Thymus (tissue), 11 donors: ENCODE results near the gene GON4L. TPM values are rescaled to one million over a fixed set of nuclear protein-coding genes. Genes with fewer than 3 reads are reported as not detected.
"Not testable (repeated sequence)": the region's sequence is repeated elsewhere in the genome, so short reads cannot be mapped to it uniquely, and the experiment has no call there.

ENCODE experiments used
- DNase-seq, 9 donors: peaks; one replicate each; pipeline ENCODE4 v3.0.0-alpha.2; 2013; ENCODE audit warnings: low spot score in 9 of 9, low read depth in 6 of 9, missing footprints in 1 of 9
- H3K27ac ChIP-seq, 2 donors: one replicate each; pipeline ENCODE4 v1.5.1; 2013; ENCODE audit warnings: control low read depth in 1 of 2, low read depth in 1 of 2, low read length in 1 of 2, mild to moderate bottlenecking in 1 of 2, moderate library complexity in 1 of 2
- H3K27me3 ChIP-seq, 2 donors: one replicate each; pipeline ENCODE4 v1.5.1; 2013; ENCODE audit warnings: low read length in 1 of 2; ENCODE audit not compliant: control insufficient read depth in 2 of 2, insufficient read depth in 1 of 2
- H3K36me3 ChIP-seq, 2 donors: one replicate each; pipeline ENCODE4 v1.5.1; 2013; ENCODE audit warnings: low read length in 1 of 2, mild to moderate bottlenecking in 1 of 2, moderate library complexity in 1 of 2; ENCODE audit not compliant: control insufficient read depth in 2 of 2, insufficient read depth in 2 of 2
- H3K4me1 ChIP-seq, 2 donors: one replicate each; pipeline ENCODE4 v1.5.1; 2013; ENCODE audit warnings: low read length in 2 of 2; ENCODE audit not compliant: control insufficient read depth in 2 of 2, insufficient read depth in 2 of 2
- H3K4me3 ChIP-seq, 2 donors: one replicate each; pipeline ENCODE4 v1.5.1; 2013; ENCODE audit warnings: low read length in 2 of 2, control low read depth in 1 of 2, mild to moderate bottlenecking in 1 of 2
- H3K9me3 ChIP-seq, 2 donors: one replicate each; pipeline ENCODE4 v1.5.1; 2013; ENCODE audit warnings: low read length in 1 of 2, mild to moderate bottlenecking in 1 of 2; ENCODE audit not compliant: control insufficient read depth in 2 of 2, insufficient read depth in 1 of 2
- WGBS: extraction: QIAGEN DNeasy Blood & Tissue Kit; methylation state at CpG from one replicate; pipeline ENCODE4 v1.1.7; 2013; 5-methylcytosine and 5-hydroxymethylcytosine counted together
- polyA plus RNA-seq: library from polyadenylated mRNA; stranded (reverse); fragments of 200-250 nt; gene quantifications from one replicate; pipeline ENCODE4 v1.2.3, GENCODE V29; 2013
- total RNA-seq: library from RNA; stranded (reverse); fragments of 120-200 nt; gene quantifications from one replicate; pipeline ENCODE4 v1.2.4, GENCODE V29; 2013
- donor health status: healthy.

Gene GON4L
- total and polyA plus RNA-seq, 2 donors, result 31.6 to 33.0 TPM

DNA sequence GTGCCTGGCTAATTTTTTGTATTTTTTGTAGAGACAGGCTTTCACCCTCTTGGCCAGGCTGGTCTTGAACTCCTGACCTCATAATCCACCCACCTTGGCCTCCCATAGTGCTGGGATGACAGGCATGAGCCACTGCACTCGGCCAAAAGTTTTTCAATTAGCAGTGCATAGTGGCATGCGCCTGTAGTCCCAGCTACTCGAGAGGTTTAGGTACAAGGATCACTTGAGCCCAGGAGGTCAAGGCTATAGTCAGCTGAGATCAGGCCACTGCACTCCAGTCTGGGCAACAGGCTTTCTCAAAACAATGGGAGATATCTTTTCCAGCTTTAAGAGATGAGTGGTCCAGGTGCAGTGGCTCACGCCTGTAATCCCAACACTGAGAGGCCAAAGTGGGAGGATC is 137.3 kb downstream of the GON4L start:
- Histone ChIP-seq H3K27me3 (no peaks in the 10 kb centered on the region), H3K27ac (no peak overlapping the region), H3K4me1 (no peaks in the 10 kb centered on the region), H3K4me3 (no peak overlapping the region), H3K9me3 (no peaks in the 10 kb centered on the region), H3K36me3 (peaks cover 21 to 53% of the 10 kb centered on the region in 2 donors)
- WGBS, result 97% methylated on average over 4 of the region's 4 CpGs
- no peak for DNase-seq

DNA sequence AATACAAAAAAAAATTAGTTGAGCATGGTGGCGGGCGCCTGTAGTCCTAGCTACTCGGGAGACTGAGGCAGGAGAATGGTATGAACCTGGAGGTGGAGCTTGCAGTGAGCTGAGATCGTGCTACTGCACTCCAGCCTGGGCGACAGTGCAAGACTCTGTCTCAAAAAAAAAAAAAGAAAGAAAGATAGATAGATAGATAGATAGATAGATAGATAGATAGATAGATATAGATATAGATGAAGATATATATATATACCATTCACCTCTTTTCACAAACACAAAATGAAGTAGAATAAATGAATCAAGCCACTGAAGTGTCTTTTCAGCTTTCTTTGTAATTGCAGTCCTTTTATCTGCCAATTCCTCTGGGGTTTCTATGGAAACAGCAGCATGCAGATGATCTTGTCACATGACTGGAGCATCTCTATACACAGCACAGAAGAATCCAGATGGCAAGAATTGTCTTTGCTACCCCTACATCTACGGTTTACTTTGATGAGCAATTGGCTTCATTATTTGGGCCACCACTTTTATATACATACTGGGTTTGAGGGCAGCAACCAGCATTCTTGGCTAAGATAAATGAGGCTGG is 138.4 kb downstream of the GON4L start:
- peaks cover 21 to 53% of the 10 kb centered on the region in 2 donors for H3K36me3 ChIP-seq
- DNase-seq, result peak in 1 of 9 donors; percentile 5
- not testable (repeated sequence) for H3K4me1 ChIP-seq, H3K27me3 ChIP-seq, H3K27ac ChIP-seq, H3K4me3 ChIP-seq, H3K9me3 ChIP-seq
- WGBS, result 96% methylated on average over 6 of the region's 6 CpGs

DNA sequence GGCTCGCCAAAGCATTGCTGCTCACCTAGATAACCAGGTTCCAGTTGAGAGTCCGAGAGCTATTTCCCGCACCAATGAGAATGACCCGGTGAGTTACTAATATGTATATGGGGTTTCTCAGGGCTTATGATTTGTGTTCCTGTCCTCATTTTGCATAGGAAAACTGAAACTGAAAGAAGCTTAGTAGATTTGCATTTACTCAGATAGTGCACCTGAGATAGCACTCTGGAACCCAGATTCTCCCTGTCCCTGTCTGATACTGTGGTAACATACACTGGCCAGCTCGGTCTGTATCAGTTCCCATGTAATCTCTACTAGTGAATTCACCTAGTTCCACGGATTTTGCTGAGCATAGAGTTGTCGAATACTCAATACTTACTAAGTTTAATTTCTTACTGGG is 140.0 kb downstream of the GON4L start:
- no peaks in the 10 kb centered on the region for H3K9me3 ChIP-seq
- no peaks in the 10 kb centered on the region for H3K27me3 ChIP-seq
- no peak overlapping the region for H3K27ac ChIP-seq
- DNase-seq, result no peak
- H3K4me1 ChIP-seq, result no peaks in the 10 kb centered on the region
- H3K36me3 ChIP-seq, result peaks cover 14 to 47% of the 10 kb centered on the region in 2 donors
- WGBS, result 96% methylated on average over 7 of the region's 7 CpGs
- H3K4me3 ChIP-seq, result no peak overlapping the region

DNA sequence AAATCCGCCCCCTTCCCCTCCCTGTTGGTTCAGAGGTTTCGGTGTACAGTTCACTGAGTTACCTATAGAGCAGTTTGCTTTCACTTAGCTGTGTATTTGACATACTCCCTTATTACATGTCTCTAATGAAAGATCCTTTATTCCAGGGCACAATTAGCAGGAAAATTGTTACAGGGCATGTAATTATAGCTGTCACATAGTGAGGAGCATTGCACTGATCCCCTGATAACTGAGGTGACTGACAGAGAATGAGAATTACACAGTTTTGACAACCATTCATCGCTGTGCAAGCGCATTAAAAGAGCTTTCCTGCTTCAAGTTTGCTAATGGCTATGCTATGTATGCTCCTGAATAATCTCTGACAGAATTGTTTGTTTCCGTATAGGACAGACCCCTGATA is 141.2 kb downstream of the GON4L start:
- no peak for DNase-seq
- Histone ChIP-seq H3K4me3 (no peak overlapping the region), H3K27ac (no peak overlapping the region), H3K9me3 (no peaks in the 10 kb centered on the region), H3K4me1 (no peaks in the 10 kb centered on the region), H3K36me3 (peaks cover 6 to 38% of the 10 kb centered on the region in 2 donors), H3K27me3 (no peaks in the 10 kb centered on the region)
- WGBS, result 98% methylated on average over 5 of the region's 5 CpGs

DNA sequence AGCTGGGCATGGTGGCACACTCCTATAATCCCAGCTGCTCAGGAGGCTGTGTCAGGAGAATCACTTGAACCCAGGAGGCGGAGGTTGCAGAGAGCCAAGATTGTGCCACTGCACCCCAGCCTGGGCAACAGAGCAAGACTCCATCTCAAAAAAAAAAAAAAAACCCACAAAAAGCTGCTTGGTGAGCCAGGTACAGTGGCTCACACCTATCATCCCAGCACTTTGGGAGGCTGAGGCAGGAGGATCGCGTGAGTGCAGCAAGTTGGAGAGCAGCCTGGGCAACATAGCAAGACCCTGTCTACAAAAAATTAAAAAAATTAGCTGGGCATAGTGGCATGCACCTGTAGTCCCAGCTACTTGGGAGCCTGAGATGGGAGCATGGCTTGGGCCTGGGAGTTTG is 142.0 kb downstream of the GON4L start:
- H3K27me3 ChIP-seq, H3K9me3 ChIP-seq, H3K4me3 ChIP-seq, H3K27ac ChIP-seq, DNase-seq, H3K4me1 ChIP-seq: not testable (repeated sequence)
- peaks cover 3 to 38% of the 10 kb centered on the region in 2 donors for H3K36me3 ChIP-seq
- 98% methylated on average over 3 of the region's 3 CpGs for WGBS

DNA sequence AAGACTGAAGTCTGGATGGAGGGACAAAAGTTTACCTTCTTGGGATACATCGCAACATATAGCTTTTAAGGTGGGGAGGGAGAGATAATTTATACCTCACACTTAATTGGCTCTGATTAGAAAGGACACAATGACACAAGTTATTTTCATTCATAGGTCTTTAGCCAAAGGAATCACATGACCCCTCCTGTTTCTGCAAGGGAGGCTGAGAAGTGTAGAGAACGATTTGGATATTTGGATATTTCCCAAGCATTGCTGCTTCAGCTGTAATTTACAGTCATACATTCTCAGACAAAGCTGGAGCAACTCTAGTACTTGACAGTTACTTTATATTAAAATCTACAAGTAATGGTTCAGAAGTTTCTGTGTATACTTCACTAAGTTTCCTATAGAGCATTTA is 143.9 kb downstream of the GON4L start:
- Histone ChIP-seq H3K27me3 (no peaks in the 10 kb centered on the region), H3K9me3 (peaks cover 0 to 9% of the 10 kb centered on the region in 2 donors), H3K36me3 (peaks cover 8 to 34% of the 10 kb centered on the region in 2 donors), H3K4me1 (no peaks in the 10 kb centered on the region), H3K27ac (no peak overlapping the region), H3K4me3 (no peak overlapping the region)
- 94% methylated on average over 2 of the region's 2 CpGs for WGBS
- no peak for DNase-seq

DNA sequence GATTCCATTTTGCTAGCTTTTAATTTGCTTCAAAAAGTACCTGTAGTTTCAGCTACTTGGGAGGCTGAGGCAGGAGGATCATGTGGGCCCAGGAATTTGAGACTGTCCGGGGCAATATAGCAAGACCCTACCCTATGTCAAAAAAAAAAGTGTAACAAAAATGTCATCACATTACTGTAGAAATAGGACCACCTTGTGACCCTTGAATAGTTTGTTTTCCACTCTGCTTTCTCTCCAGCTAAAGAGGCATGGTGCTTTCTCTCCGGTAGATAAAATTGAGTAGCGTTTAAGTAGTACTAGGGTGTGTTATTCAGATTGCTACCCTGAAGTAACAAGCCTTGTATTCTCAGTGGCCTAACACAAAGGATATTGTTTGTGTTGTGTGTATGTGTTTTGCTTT is 144.4 kb downstream of the GON4L start:
- DNase-seq, H3K9me3 ChIP-seq, H3K27me3 ChIP-seq, H3K4me3 ChIP-seq, H3K4me1 ChIP-seq, H3K27ac ChIP-seq: not testable (repeated sequence)
- 96% methylated on average over 3 of the region's 3 CpGs for WGBS
- H3K36me3 ChIP-seq, result peaks cover 8 to 31% of the 10 kb centered on the region in 2 donors

DNA sequence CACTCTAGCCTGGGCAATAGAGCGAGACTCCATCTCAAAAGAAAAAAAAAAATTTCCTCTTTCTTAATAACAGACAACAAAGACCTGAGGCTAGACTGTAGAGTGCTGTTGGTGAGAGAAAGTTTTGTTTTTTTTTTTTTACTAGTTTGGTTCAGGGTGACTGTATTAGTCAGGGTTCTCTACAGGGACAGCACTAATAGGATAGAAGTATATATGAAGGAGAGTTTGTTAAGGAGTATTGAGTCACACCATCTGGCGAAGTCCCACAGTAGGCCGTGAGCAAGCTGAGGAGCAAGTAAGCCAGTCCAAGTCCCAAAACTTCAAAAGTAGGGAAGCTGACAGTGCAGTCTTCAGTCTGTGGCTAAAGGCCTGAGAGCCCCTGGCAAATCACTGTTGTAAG is 145.6 kb downstream of the GON4L start:
- H3K36me3 ChIP-seq, result peaks cover 4 to 23% of the 10 kb centered on the region in 2 donors
- H3K4me3 ChIP-seq, H3K27me3 ChIP-seq, H3K9me3 ChIP-seq, DNase-seq, H3K27ac ChIP-seq, H3K4me1 ChIP-seq: not testable (repeated sequence)
- WGBS, result over 99% methylated on average over 3 of the region's 3 CpGs

DNA sequence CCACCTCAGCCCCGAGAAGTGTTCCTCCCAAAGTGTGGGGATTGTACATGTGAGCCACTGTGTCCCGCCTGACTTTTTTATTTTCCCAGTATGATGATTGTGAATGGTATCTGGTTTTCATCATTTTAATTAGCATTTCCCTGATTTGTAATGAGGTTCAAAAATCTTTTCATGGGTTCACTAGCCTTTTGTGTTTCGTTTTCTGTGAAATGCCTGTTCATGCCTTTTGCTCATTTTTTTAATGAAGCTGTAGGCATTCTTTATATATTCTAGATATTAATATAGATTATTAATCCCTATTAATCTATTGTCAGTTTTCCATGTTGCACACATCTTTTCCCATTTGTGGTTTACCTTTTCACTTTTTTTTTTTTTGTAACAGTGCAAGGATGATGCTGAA is 147.6 kb downstream of the GON4L start:
- no peaks in the 10 kb centered on the region for H3K27me3 ChIP-seq
- no peaks in the 10 kb centered on the region for H3K4me1 ChIP-seq
- 98% methylated on average over 3 of the region's 3 CpGs for WGBS
- H3K36me3 ChIP-seq, result peaks cover 4 to 15% of the 10 kb centered on the region in 2 donors
- no peak overlapping the region for H3K4me3 ChIP-seq
- no peak overlapping the region for H3K27ac ChIP-seq
- H3K9me3 ChIP-seq, result peaks cover 0 to 9% of the 10 kb centered on the region in 2 donors
- no peak for DNase-seq
